Measurements from ENCODE around the gene JAZF1. TPM values are rescaled to one million over a fixed set of nuclear protein-coding genes. Genes with fewer than 3 reads are reported as not detected.

Gene JAZF1
- total and polyA plus RNA-seq, 2 donors (not counting 1 experiment from before 2014, with no cell fraction given), result 14.0 to 38.6 TPM

DNA sequence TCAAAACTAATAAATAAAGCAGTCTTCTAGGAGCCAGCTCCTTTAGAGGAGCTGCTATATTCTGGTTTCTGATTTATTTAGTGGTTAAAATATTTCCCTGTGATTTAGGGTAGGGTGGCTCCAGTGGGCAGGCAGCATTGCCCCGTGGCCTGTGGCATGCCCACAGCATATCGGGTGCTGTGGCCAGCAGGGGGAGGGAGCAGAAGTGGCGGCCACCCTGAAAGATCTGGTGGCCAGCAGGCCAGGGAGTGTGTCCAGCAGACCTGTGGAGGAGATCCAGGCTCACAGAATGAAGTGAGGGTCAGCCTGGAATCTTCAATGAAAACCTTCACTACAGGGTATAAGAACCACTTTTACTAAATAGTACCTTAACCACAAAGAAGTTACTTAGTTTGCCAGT is 251.5 kb downstream of the JAZF1 start:
- no peaks in the 10 kb centered on the region for H3K9me3 Mint-ChIP-seq (ENCODE audit: insufficient read depth)
- Histone ChIP-seq H2AFZ (ENCODE audit: insufficient read depth, low read depth, low read length, poor library complexity, severe bottlenecking) (no peak overlapping the region), H4K20me1 (ENCODE audit: control insufficient read depth, insufficient read depth, low read length, poor library complexity, severe bottlenecking) (peaks cover 45% of the 10 kb centered on the region), H3K79me2 (ENCODE audit: control insufficient read depth, insufficient read depth, low read length) (peaks cover 18% of the 10 kb centered on the region), H3K4me3 (ENCODE audit: control extremely low read depth in 1 of 5, extremely low read depth in 1 of 5, insufficient read depth in 1 of 5, low read depth in 2 of 5, low read length in 4 of 5) (no peak overlapping the region), H3K27ac (ENCODE audit: low read length in 2 of 2) (no peak overlapping the region), H3K9me3 (ENCODE audit: control extremely low read depth in 1 of 3, control insufficient read depth in 2 of 3, insufficient read depth in 1 of 3, low read length in 2 of 3) (no peaks in the 10 kb centered on the region), H3K4me2 (replicated peaks; ENCODE audit: low read depth, low read length, poor library complexity, severe bottlenecking) (no peak overlapping the region), H3K4me1 (ENCODE audit: control insufficient read depth in 2 of 2, insufficient read depth in 2 of 2, low read length in 2 of 2) (peaks cover 15 to 18% of the 10 kb centered on the region in 2 donors), H3K9ac (ENCODE audit: low read length) (no peak overlapping the region), H3K27me3 (replicated peaks in 1 of 4; ENCODE audit: control extremely low read depth in 1 of 4, control insufficient read depth in 3 of 4, insufficient read depth in 4 of 4, low read length in 3 of 4) (no peaks in the 10 kb centered on the region), H3K36me3 (replicated peaks in 1 of 2; ENCODE audit: control extremely low read depth in 1 of 2, control insufficient read depth in 1 of 2, extremely low read depth in 1 of 2, insufficient read depth in 2 of 2, low read length in 1 of 2) (peaks cover 0 to 6% of the 10 kb centered on the region in 2 experiments)
- H3K27ac Mint-ChIP-seq, result no peak overlapping the region
- H3K4me3 Mint-ChIP-seq, result no peak overlapping the region
- ATAC-seq (ENCODE audit: low read depth) (no peak), DNase-seq (no peak)
- ChIA-PET CTCF (interaction anchor here (1.2 kb wide), 1 partner anchor 9 kb away, joined by 3 read pairs; no protein-coding TSS in a partner anchor), POLR2A (no interaction called here)
- TF ChIP-seq, protein P1, sequence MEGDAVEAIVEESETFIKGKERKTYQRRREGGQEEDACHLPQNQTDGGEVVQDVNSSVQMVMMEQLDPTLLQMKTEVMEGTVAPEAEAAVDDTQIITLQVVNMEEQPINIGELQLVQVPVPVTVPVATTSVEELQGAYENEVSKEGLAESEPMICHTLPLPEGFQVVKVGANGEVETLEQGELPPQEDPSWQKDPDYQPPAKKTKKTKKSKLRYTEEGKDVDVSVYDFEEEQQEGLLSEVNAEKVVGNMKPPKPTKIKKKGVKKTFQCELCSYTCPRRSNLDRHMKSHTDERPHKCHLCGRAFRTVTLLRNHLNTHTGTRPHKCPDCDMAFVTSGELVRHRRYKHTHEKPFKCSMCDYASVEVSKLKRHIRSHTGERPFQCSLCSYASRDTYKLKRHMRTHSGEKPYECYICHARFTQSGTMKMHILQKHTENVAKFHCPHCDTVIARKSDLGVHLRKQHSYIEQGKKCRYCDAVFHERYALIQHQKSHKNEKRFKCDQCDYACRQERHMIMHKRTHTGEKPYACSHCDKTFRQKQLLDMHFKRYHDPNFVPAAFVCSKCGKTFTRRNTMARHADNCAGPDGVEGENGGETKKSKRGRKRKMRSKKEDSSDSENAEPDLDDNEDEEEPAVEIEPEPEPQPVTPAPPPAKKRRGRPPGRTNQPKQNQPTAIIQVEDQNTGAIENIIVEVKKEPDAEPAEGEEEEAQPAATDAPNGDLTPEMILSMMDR (IDR thresholded peaks at IDR 0.05), result no peak
- TF ChIP-seq EZH2 (IDR thresholded peaks at IDR 0.05; ENCODE audit: borderline replicate concordance, insufficient read depth, low read depth, low read length, poor library complexity, severe bottlenecking), result no peak
- no peaks in the 10 kb centered on the region for H3K27me3 Mint-ChIP-seq
- H3K4me1 Mint-ChIP-seq, result peaks cover 31% of the 10 kb centered on the region
- intact Hi-C loops (cut with micrococcal nuclease), result loop anchor here (10.0 kb wide), 2 partner anchors 166 to 264 kb away; partner anchors contain the start of gene HIBADH
- WGBS (ENCODE audit: insufficient coverage), result 87% methylated on average over 3 of the region's 3 CpGs

DNA sequence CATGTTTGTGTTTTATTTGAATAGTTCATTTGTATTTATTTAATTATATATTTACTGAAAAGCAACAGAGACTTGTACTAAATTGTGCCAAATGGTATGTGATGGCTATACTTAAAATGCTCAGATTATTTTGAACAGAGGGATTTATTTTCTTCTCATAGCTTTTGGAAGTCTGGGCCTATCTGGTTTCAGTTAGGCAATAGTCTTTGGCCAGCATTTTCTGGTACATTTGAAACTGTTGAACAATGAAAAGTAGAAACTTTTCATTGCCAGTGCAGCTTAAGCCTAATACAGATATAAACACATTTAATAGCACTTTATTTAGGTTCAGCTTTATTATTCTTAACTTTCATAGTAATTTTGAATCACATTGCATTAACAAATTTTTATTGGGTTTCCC is 252.6 kb downstream of the JAZF1 start:
- ATAC-seq (ENCODE audit: low read depth) (no peak), DNase-seq (no peak)
- Mint-ChIP-seq H3K4me1 (peaks cover 42% of the 10 kb centered on the region), H3K4me3 (no peak overlapping the region), H3K27ac (no peak overlapping the region), H3K27me3 (no peaks in the 10 kb centered on the region), H3K9me3 (ENCODE audit: insufficient read depth) (no peaks in the 10 kb centered on the region)
- Histone ChIP-seq H3K9ac (ENCODE audit: low read length) (no peak overlapping the region), H3K27me3 (replicated peaks in 1 of 4; ENCODE audit: control extremely low read depth in 1 of 4, control insufficient read depth in 3 of 4, insufficient read depth in 4 of 4, low read length in 3 of 4) (no peaks in the 10 kb centered on the region), H3K9me3 (ENCODE audit: control extremely low read depth in 1 of 3, control insufficient read depth in 2 of 3, insufficient read depth in 1 of 3, low read length in 2 of 3) (no peaks in the 10 kb centered on the region), H3K4me2 (replicated peaks; ENCODE audit: low read depth, low read length, poor library complexity, severe bottlenecking) (no peak overlapping the region), H3K36me3 (replicated peaks in 1 of 2; ENCODE audit: control extremely low read depth in 1 of 2, control insufficient read depth in 1 of 2, extremely low read depth in 1 of 2, insufficient read depth in 2 of 2, low read length in 1 of 2) (peaks cover 0 to 5% of the 10 kb centered on the region in 2 experiments), H4K20me1 (ENCODE audit: control insufficient read depth, insufficient read depth, low read length, poor library complexity, severe bottlenecking) (peaks cover 55% of the 10 kb centered on the region), H3K4me1 (ENCODE audit: control insufficient read depth in 2 of 2, insufficient read depth in 2 of 2, low read length in 2 of 2) (peaks cover 24 to 28% of the 10 kb centered on the region in 2 donors), H3K79me2 (ENCODE audit: control insufficient read depth, insufficient read depth, low read length) (peaks cover 26% of the 10 kb centered on the region), H3K4me3 (ENCODE audit: control extremely low read depth in 1 of 5, extremely low read depth in 1 of 5, insufficient read depth in 1 of 5, low read depth in 2 of 5, low read length in 4 of 5) (no peak overlapping the region), H2AFZ (ENCODE audit: insufficient read depth, low read depth, low read length, poor library complexity, severe bottlenecking) (no peak overlapping the region), H3K27ac (ENCODE audit: low read length in 2 of 2) (no peak overlapping the region)
- ChIA-PET POLR2A (no interaction called here), CTCF (interaction anchor here (1.2 kb wide), 1 partner anchor 8 kb away, joined by 3 read pairs; no protein-coding TSS in a partner anchor)
- no peak for TF ChIP-seq EZH2 (IDR thresholded peaks at IDR 0.05; ENCODE audit: borderline replicate concordance, insufficient read depth, low read depth, low read length, poor library complexity, severe bottlenecking)
- TF ChIP-seq, protein P1 (IDR thresholded peaks at IDR 0.05), result no peak
- intact Hi-C loops (cut with micrococcal nuclease), result loop anchor here (10.0 kb wide), 2 partner anchors 167 to 263 kb away; partner anchors contain the start of gene HIBADH

Data from B cell (primary cell).